ENCODE measurements around the gene SH3GL3. TPM values are rescaled to one million over a fixed set of nuclear protein-coding genes. Genes with fewer than 3 reads are reported as not detected.

The SH3GL3 gene
- total RNA-seq, 4 donors from 2014 or later: 0.84 to 1.1 (median 0.97) TPM; not detected in 1

GRCh38 chr15:83435782-83436181 lies 11.4 kb upstream of the SH3GL3 start:
- intact Hi-C loops (cut with DNase I; ENCODE audit: low total_unique reads): loop anchor here (10.0 kb wide), 1 partner anchor 589 kb away; no protein-coding TSS in a partner anchor
- DNase-seq (ENCODE audit: low spot score in 2 of 2): no peak
- WGBS, 2 donors: 83 to 88% methylated on average over 8 of the region's 8 CpGs
- H3K4me3 ChIP-seq (ENCODE audit: low read depth, poor library complexity, severe bottlenecking): no peak overlapping the region
- TF ChIP-seq POLR2A (IDR thresholded peaks at IDR 0.05) (no peak), CTCF (IDR thresholded peaks at IDR 0.05) (no peak)

- intact Hi-C loops (cut with DNase I; ENCODE audit: low total_unique reads): loop anchor here (10.0 kb wide), 1 partner anchor 588 kb away; no protein-coding TSS in a partner anchor
- no peak overlapping the region for H3K4me3 ChIP-seq (ENCODE audit: low read depth, poor library complexity, severe bottlenecking)
- no peak for TF ChIP-seq CTCF (IDR thresholded peaks at IDR 0.05)
- no peak for TF ChIP-seq POLR2A (IDR thresholded peaks at IDR 0.05)
- WGBS, 2 donors: 7 to 20% methylated on average over 6 of the region's 6 CpGs
- no peak for DNase-seq (ENCODE audit: low spot score in 2 of 2)
Measured at GRCh38 chr15:83436513-83437158, 10.5 kb upstream of the SH3GL3 start.

DNA sequence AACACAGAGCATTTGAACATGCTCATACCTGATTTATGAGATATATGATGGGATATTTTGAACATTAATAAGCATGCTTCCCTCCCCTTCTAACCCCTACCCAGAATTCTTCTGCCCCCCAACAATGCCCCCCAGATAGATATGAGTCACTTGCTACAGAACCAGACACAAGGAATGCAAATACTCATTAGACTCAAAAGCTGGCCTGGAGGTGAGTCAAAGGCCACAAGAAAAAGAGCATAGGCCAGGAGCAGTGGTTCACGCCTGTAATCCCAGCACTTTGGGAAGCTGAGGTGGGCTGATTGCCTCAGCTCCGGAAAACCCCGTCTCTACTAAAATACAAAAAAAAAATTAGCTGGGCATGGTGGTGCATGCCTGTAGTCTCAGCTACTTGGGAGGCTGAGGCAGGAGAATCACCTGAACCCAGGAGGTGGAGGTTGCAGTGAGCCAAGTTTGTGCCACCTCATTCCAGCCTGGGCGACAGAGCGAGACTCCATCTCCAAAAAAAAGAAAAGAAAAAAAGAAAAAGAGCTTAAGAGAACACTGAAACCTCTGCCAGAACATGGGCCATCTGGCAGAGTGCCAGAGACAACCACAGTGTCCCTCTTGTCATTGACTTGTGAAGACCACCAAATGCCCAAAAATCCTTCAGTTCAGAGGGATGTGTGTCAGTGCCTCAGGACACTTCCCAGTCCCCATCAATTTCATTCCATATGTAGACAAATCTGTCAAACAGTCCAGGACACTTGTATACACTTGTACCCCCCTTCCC lies 3.9 kb upstream of the SH3GL3 start:
- TF ChIP-seq POLR2A (IDR thresholded peaks at IDR 0.05) (no peak), CTCF (IDR thresholded peaks at IDR 0.05) (no peak)
- intact Hi-C loops (cut with DNase I; ENCODE audit: low total_unique reads): no loop called here
- no peak for DNase-seq (ENCODE audit: low spot score in 2 of 2)
- H3K4me3 ChIP-seq (ENCODE audit: low read depth, poor library complexity, severe bottlenecking): no peak overlapping the region
- 80 to 82% methylated on average over 5 of the region's 5 CpGs for WGBS, 2 donors

DNA sequence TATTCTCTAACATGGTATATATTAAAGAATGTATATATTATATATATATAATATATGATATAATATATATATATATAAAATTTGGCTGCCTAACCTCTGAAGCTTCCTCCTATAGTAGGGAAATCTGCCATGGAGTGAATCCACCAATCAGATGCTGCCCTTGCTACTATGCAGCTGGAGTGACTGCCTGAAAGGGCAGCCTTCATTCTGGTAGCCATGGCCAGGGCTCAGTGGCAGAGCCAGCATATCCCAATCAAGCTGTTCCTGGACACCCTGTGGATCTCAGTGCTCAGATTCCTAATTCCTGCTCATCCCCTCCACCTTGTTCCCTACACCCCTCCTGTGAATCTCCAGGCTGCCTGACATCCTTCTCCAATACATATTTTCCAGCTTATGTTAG lies 2.2 kb upstream of the SH3GL3 start:
- intact Hi-C loops (cut with DNase I; ENCODE audit: low total_unique reads): no loop called here
- no peak overlapping the region for H3K4me3 ChIP-seq (ENCODE audit: low read depth, poor library complexity, severe bottlenecking)
- TF ChIP-seq CTCF (IDR thresholded peaks at IDR 0.05): no peak
- TF ChIP-seq POLR2A (IDR thresholded peaks at IDR 0.05): no peak
- no peak for DNase-seq (ENCODE audit: low spot score in 2 of 2)

GRCh38 chr15:83445643-83446042 lies 1.5 kb upstream of the SH3GL3 start:
- DNase-seq (ENCODE audit: low spot score in 2 of 2): no peak
- 35 to 39% methylated on average over 5 of the region's 5 CpGs for WGBS, 2 donors
- H3K4me3 ChIP-seq (ENCODE audit: low read depth, poor library complexity, severe bottlenecking): no peak overlapping the region
- intact Hi-C loops (cut with DNase I; ENCODE audit: low total_unique reads): no loop called here
- TF ChIP-seq POLR2A (IDR thresholded peaks at IDR 0.05) (no peak), CTCF (IDR thresholded peaks at IDR 0.05) (no peak)

All from lower leg skin (tissue), 4 donors.